PC-3 (cell line): ENCODE results near the gene USH2A. TPM values are rescaled to one million over a fixed set of nuclear protein-coding genes. Genes with fewer than 3 reads are reported as not detected.

Source experiments
- ATAC-seq: fragments of 200-7000 bp; cut with Tn5 transposase; 2 replicates; pipeline ENCODE4 v1.9.1; 2020; ENCODE audit warnings: mild to moderate bottlenecking, moderate library complexity
- BruUV-seq: library from RNA; stranded (reverse); fragments of 400-500 nt; replicated peaks from 2 replicates; lab custom pipeline; 2021; lab: Mats Ljungman, UMichigan
- CTCF ChIA-PET: fragments of 300-600 bp; sonication (Branson Sonifier 250); formaldehyde crosslinking; loops from one replicate; lab custom pipeline; 2022; ENCODE audit warnings: antibody characterized with exemption; lab: Charles Lee
- POLR2A ChIA-PET: fragments of 300-600 bp; sonication (Branson Sonifier 250); formaldehyde crosslinking; loops from one replicate; lab custom pipeline; 2022; ENCODE audit warnings: antibody characterized with exemption; ENCODE audit not compliant: unreplicated experiment; lab: Charles Lee
- DNase-seq: peaks from one replicate; pipeline ENCODE4 v3.0.0-alpha.2; 2015
- H2AFZ ChIP-seq: fragments of 300-600 bp; sonication (generic); 2 replicates; pipeline ENCODE4 v1.6.0; 2016; ENCODE audit warnings: antibody characterized with exemption, low read length
- H3F3A ChIP-seq: fragments of 300-600 bp; sonication (generic); one replicate; pipeline ENCODE4 v1.6.0; 2017; ENCODE audit warnings: antibody characterized with exemption, low read length, control low read depth, mild to moderate bottlenecking; ENCODE audit not compliant: unreplicated experiment
- H3K27ac ChIP-seq: fragments of 300-600 bp; sonication (generic); 2 replicates; pipeline ENCODE4 v1.5.1; 2016; ENCODE audit warnings: mild to moderate bottlenecking, low read length
- H3K27me3 ChIP-seq: fragments of 300-600 bp; sonication (generic); 2 replicates; pipeline ENCODE4 v1.6.1; 2016; ENCODE audit warnings: low read length, mixed read lengths
- H3K36me3 ChIP-seq: fragments of 300-600 bp; sonication (generic); 2 replicates; pipeline ENCODE4 v1.6.1; 2016; ENCODE audit warnings: low read depth, mixed run types, low read length, mixed read lengths
- H3K4me1 ChIP-seq: fragments of 300-600 bp; sonication (generic); 2 replicates; pipeline ENCODE4 v1.5.1; 2016; ENCODE audit warnings: low read length; ENCODE audit not compliant: insufficient read depth
- H3K4me2 ChIP-seq: fragments of 300-600 bp; sonication (generic); 2 replicates; pipeline ENCODE4 v1.6.0; 2016; ENCODE audit warnings: low read length
- H3K4me3 ChIP-seq: fragments of 300-600 bp; sonication (generic); 2 replicates; pipeline ENCODE4 v1.5.1; 2016; ENCODE audit warnings: mild to moderate bottlenecking, low read length, mixed read lengths
- H3K79me2 ChIP-seq: fragments of 300-600 bp; sonication (generic); 2 replicates; pipeline ENCODE4 v1.6.1; 2017; ENCODE audit warnings: low read length, mixed read lengths
- H3K9ac ChIP-seq: fragments of 300-600 bp; sonication (generic); 2 replicates; pipeline ENCODE4 v1.6.0; 2016; ENCODE audit warnings: mild to moderate bottlenecking, low read length
- H3K9me2 ChIP-seq: fragments of 300-600 bp; sonication (generic); replicated peaks from 2 replicates; pipeline ENCODE4 v1.6.1; 2016; ENCODE audit warnings: mixed run types, low read length, mixed read lengths
- H3K9me3 ChIP-seq: fragments of 300-600 bp; sonication (generic); 2 replicates; pipeline ENCODE4 v1.6.1; 2016; ENCODE audit warnings: low read length, mixed read lengths
- H4K20me1 ChIP-seq: fragments of 300-600 bp; sonication (generic); 2 replicates; pipeline ENCODE4 v1.6.1; 2016; ENCODE audit warnings: low read length, mixed read lengths
- CTCF ChIP-seq: fragments of 300-600 bp; sonication (generic); conservative IDR thresholded peaks from 2 replicates; pipeline ENCODE4 v1.5.1; 2017; ENCODE audit warnings: antibody characterized with exemption, low read depth, mild to moderate bottlenecking, low read length
- EZH2 ChIP-seq: fragments of 300-600 bp; sonication (generic); IDR thresholded peaks from one replicate; pipeline ENCODE4 v1.6.1; 2017; ENCODE audit warnings: antibody characterized with exemption, mild to moderate bottlenecking, low read length; ENCODE audit not compliant: unreplicated experiment
- EZH2phosphoT487 ChIP-seq: fragments of 300-600 bp; sonication (generic); IDR thresholded peaks from 2 replicates; pipeline ENCODE4 v1.6.1; 2018; ENCODE audit warnings: mild to moderate bottlenecking, antibody characterized with exemption, low read length, borderline replicate concordance
- intact Hi-C: fragments of 100-400 bp; cut with micrococcal nuclease; formaldehyde crosslinking; loops from 2 replicates; pipeline ENCODE4 v1.9.0; 2023
- total RNA-seq: library from RNA; depleted of rRNA; stranded (reverse); fragments of >200 nt; gene quantifications from 2 replicates; pipeline ENCODE4 v1.2.3, GENCODE V29; 2014

USH2A gene
- total RNA-seq, 1 experiment from 2014 or later: not detected

- Histone ChIP-seq H3K4me1 (no peaks in the 10 kb centered on the region), H3K36me3 (no peaks in the 10 kb centered on the region)
- BruUV-seq: no TSS peak
Measured at GRCh38 chr1:216258386-216258785, 164.9 kb downstream of the USH2A start.

GRCh38 chr1:216250861-216251260 lies 172.4 kb downstream of the USH2A start:
- Histone ChIP-seq H3K9me2 (no peaks in the 10 kb centered on the region), H3K27me3 (0 out of 2 replicates have a peak, but pooled peaks cover 7% of the 10 kb centered on the region), H3K36me3 (no peaks in the 10 kb centered on the region), H3K4me3 (no peak overlapping the region), H3K9ac (no peak overlapping the region), H3K4me1 (no peaks in the 10 kb centered on the region; the same call in 1 of the 2 replicates), H3K27ac (no peak overlapping the region), H2AFZ (no peak overlapping the region), H3K79me2 (no peaks in the 10 kb centered on the region), H3F3A (no peaks in the 10 kb centered on the region), H4K20me1 (no peaks in the 10 kb centered on the region), H3K9me3 (no peaks in the 10 kb centered on the region), H3K4me2 (no peak overlapping the region)
- DNase-seq (no peak), ATAC-seq (no peak)
- POLR2A ChIA-PET: no interaction called here
- no peak for TF ChIP-seq CTCF
- TF ChIP-seq EZH2: no peak
- no peak for TF ChIP-seq EZH2phosphoT487
- no TSS peak for BruUV-seq
- CTCF ChIA-PET: no interaction called here
- intact Hi-C loops: no loop called here

More at GRCh38 chr1:216258386-216258785, 164.9 kb downstream of the USH2A start:
- ATAC-seq (no peak), DNase-seq (no peak)
- H3K27ac ChIP-seq: no peak overlapping the region
- TF ChIP-seq EZH2 (no peak), CTCF (no peak), EZH2phosphoT487 (no peak)
- H4K20me1 ChIP-seq: no peaks in the 10 kb centered on the region
- H2AFZ ChIP-seq: no peak overlapping the region
- intact Hi-C loops: no loop called here
- H3K4me3 ChIP-seq: no peak overlapping the region
- H3F3A ChIP-seq: no peaks in the 10 kb centered on the region
- 0 out of 2 replicates have a peak, but pooled peaks cover 4% of the 10 kb centered on the region for H3K27me3 ChIP-seq
- H3K9me3 ChIP-seq: no peaks in the 10 kb centered on the region
- H3K9ac ChIP-seq: no peak overlapping the region
- H3K79me2 ChIP-seq: no peaks in the 10 kb centered on the region
- H3K9me2 ChIP-seq: no peaks in the 10 kb centered on the region
- ChIA-PET POLR2A (no interaction called here), CTCF (no interaction called here)
- H3K4me2 ChIP-seq: no peak overlapping the region

GRCh38 chr1:216248628-216249027 lies 174.6 kb downstream of the USH2A start:
- DNase-seq: no peak

More at GRCh38 chr1:216248628-216249027, 174.6 kb downstream of the USH2A start:
- no peaks in the 10 kb centered on the region for H3K36me3 ChIP-seq
- no peaks in the 10 kb centered on the region for H4K20me1 ChIP-seq
- ChIA-PET POLR2A (no interaction called here), CTCF (no interaction called here)
- H3K4me2 ChIP-seq: no peak overlapping the region
- no TSS peak for BruUV-seq
- H3F3A ChIP-seq: no peaks in the 10 kb centered on the region
- intact Hi-C loops: loop anchor here (1.0 kb wide), 1 partner anchor 10 kb away; no protein-coding TSS in a partner anchor
- H3K9me3 ChIP-seq: no peaks in the 10 kb centered on the region
- H3K9me2 ChIP-seq: no peaks in the 10 kb centered on the region
- peaks cover 19% of the 10 kb centered on the region; the same call in 1 of the 2 replicates for H3K27me3 ChIP-seq
- no peak for TF ChIP-seq EZH2
- no peak for TF ChIP-seq EZH2phosphoT487
- no peak for TF ChIP-seq CTCF
- no peaks in the 10 kb centered on the region; the same call in 1 of the 2 replicates for H3K4me1 ChIP-seq
- ATAC-seq: no peak
- no peak overlapping the region for H3K27ac ChIP-seq
- H2AFZ ChIP-seq: no peak overlapping the region
- no peaks in the 10 kb centered on the region for H3K79me2 ChIP-seq
- no peak overlapping the region for H3K4me3 ChIP-seq
- H3K9ac ChIP-seq: no peak overlapping the region
